Loucy (cell line): ENCODE data around the gene SPATA13.

Experiments
- H2AFZ ChIP-seq: fragments of 200-600 bp; sonication (generic); 2 replicates; pipeline ENCODE4 v1.6.0; 2016; ENCODE audit warnings: antibody characterized with exemption, mild to moderate bottlenecking, low read length, moderate library complexity
- H3F3A ChIP-seq: fragments of 200-600 bp; 2 replicates; pipeline ENCODE4 v1.6.0; 2016; ENCODE audit warnings: antibody characterized with exemption, low read depth, mild to moderate bottlenecking
- H3K27me3 ChIP-seq: fragments of 200-600 bp; sonication (generic); 2 replicates; pipeline ENCODE4 v1.6.1; 2014; ENCODE audit warnings: low read length, mild to moderate bottlenecking; ENCODE audit not compliant: insufficient read depth, poor library complexity, severe bottlenecking
- H3K36me3 ChIP-seq: fragments of 200-600 bp; sonication (generic); 2 replicates; pipeline ENCODE4 v1.6.1; 2016; ENCODE audit warnings: low read length; ENCODE audit not compliant: insufficient read depth
- H3K4me1 ChIP-seq: fragments of 200-600 bp; sonication (generic); 2 replicates; pipeline ENCODE4 v1.5.1; 2014; ENCODE audit warnings: low read length, mild to moderate bottlenecking; ENCODE audit not compliant: insufficient read depth, poor library complexity, severe bottlenecking
- H3K4me2 ChIP-seq: fragments of 200-600 bp; sonication (generic); 2 replicates; pipeline ENCODE4 v1.6.0; 2014; ENCODE audit warnings: antibody characterized with exemption, low read length, low read depth, mild to moderate bottlenecking; ENCODE audit not compliant: poor library complexity, severe bottlenecking
- H3K4me3 ChIP-seq: fragments of 200-600 bp; sonication (generic); 2 replicates; pipeline ENCODE4 v1.5.1; 2014; ENCODE audit warnings: low read length, mild to moderate bottlenecking, mixed read lengths; ENCODE audit not compliant: poor library complexity, severe bottlenecking
- H3K79me2 ChIP-seq: fragments of 200-600 bp; sonication (generic); 2 replicates; pipeline ENCODE4 v1.6.1; 2014; ENCODE audit warnings: low read length; ENCODE audit not compliant: insufficient read depth
- H3K9ac ChIP-seq: fragments of 200-600 bp; sonication (generic); 2 replicates; pipeline ENCODE4 v1.6.0; 2014; ENCODE audit warnings: mild to moderate bottlenecking, low read depth, low read length, moderate library complexity; ENCODE audit not compliant: poor library complexity, severe bottlenecking
- H3K9me2 ChIP-seq: fragments of 200-600 bp; sonication (generic); replicated peaks from 2 replicates; pipeline ENCODE4 v1.6.1; 2016; ENCODE audit warnings: low read depth, low read length, mixed read lengths
- H3K9me3 ChIP-seq: fragments of 200-600 bp; sonication (generic); 2 replicates; pipeline ENCODE4 v1.6.1; 2014; ENCODE audit warnings: mild to moderate bottlenecking, antibody characterized with exemption, low read length, low read depth; ENCODE audit not compliant: insufficient read depth
- H4K20me1 ChIP-seq: fragments of 200-600 bp; sonication (generic); 2 replicates; pipeline ENCODE4 v1.6.0; 2014; ENCODE audit warnings: antibody characterized with exemption, low read length, mild to moderate bottlenecking; ENCODE audit not compliant: insufficient read depth, poor library complexity, severe bottlenecking
- CTCF ChIP-seq: fragments of 200-600 bp; sonication (generic); conservative IDR thresholded peaks from 2 replicates; pipeline ENCODE4 v1.5.1; 2014; ENCODE audit warnings: mild to moderate bottlenecking, antibody characterized with exemption, low read length
- EZH2phosphoT487 ChIP-seq: fragments of 200-600 bp; IDR thresholded peaks from 2 replicates; pipeline ENCODE4 v1.6.1; 2018; ENCODE audit warnings: antibody characterized with exemption, mild to moderate bottlenecking, moderate library complexity, borderline replicate concordance

SPATA13 gene

GRCh38 chr13:24152292-24153214 is 8.0 kb upstream of the SPATA13 start:
- Histone ChIP-seq H3K9me2 (no peaks in the 10 kb centered on the region), H3K79me2 (no peaks in the 10 kb centered on the region)
- TF ChIP-seq CTCF: no peak

GRCh38 chr13:24153347-24153746 is 7.2 kb upstream of the SPATA13 start:
- H2AFZ ChIP-seq: no peak overlapping the region

More at GRCh38 chr13:24152292-24153214, 8.0 kb upstream of the SPATA13 start:
- Histone ChIP-seq H3K9ac (no peak overlapping the region), H3K36me3 (no peaks in the 10 kb centered on the region), H3K4me2 (no peak overlapping the region), H2AFZ (no peak overlapping the region), H3K4me1 (no peaks in the 10 kb centered on the region), H4K20me1 (no peaks in the 10 kb centered on the region), H3K4me3 (no peak overlapping the region), H3K9me3 (no peaks in the 10 kb centered on the region), H3F3A (no peaks in the 10 kb centered on the region), H3K27me3 (no peaks in the 10 kb centered on the region)

GRCh38 chr13:24153979-24154701 is 6.4 kb upstream of the SPATA13 start:
- no peaks in the 10 kb centered on the region for H3K9me2 ChIP-seq
- H3K9me3 ChIP-seq: no peaks in the 10 kb centered on the region
- no peak overlapping the region for H3K9ac ChIP-seq
- H4K20me1 ChIP-seq: no peaks in the 10 kb centered on the region
- no peaks in the 10 kb centered on the region for H3K79me2 ChIP-seq
- H3F3A ChIP-seq: no peaks in the 10 kb centered on the region
- no peak overlapping the region for H3K4me3 ChIP-seq
- H3K36me3 ChIP-seq: no peaks in the 10 kb centered on the region
- no peak overlapping the region for H3K4me2 ChIP-seq
- no peaks in the 10 kb centered on the region for H3K4me1 ChIP-seq
- TF ChIP-seq EZH2phosphoT487 (no peak), CTCF (no peak)
- no peaks in the 10 kb centered on the region for H3K27me3 ChIP-seq
- no peak overlapping the region for H2AFZ ChIP-seq

More at GRCh38 chr13:24153347-24153746, 7.2 kb upstream of the SPATA13 start:
- Histone ChIP-seq H3F3A (no peaks in the 10 kb centered on the region), H3K27me3 (no peaks in the 10 kb centered on the region), H3K4me3 (no peak overlapping the region), H3K4me2 (no peak overlapping the region), H3K9me3 (no peaks in the 10 kb centered on the region), H3K4me1 (no peaks in the 10 kb centered on the region), H3K9ac (no peak overlapping the region), H3K79me2 (no peaks in the 10 kb centered on the region), H3K36me3 (no peaks in the 10 kb centered on the region), H4K20me1 (no peaks in the 10 kb centered on the region), H3K9me2 (no peaks in the 10 kb centered on the region)
- TF ChIP-seq EZH2phosphoT487 (no peak), CTCF (no peak)
